DOHH2 (cell line): ENCODE measurements around the gene GAPT.

Experiments
- H3F3A ChIP-seq: fragments of 200-600 bp; sonication (generic), shearing (Covaris generic); 2 replicates; pipeline ENCODE4 v1.6.0; 2016; ENCODE audit warnings: antibody characterized with exemption, mild to moderate bottlenecking; ENCODE audit not compliant: control insufficient read depth, insufficient read depth
- H3K27ac ChIP-seq: fragments of 200-600 bp; sonication (generic); 2 replicates; pipeline ENCODE4 v1.5.1; 2014; ENCODE audit warnings: low read depth, mild to moderate bottlenecking, low read length, moderate library complexity
- H3K27me3 ChIP-seq: fragments of 200-600 bp; sonication (generic); 2 replicates; pipeline ENCODE4 v1.6.1; 2014; ENCODE audit warnings: mild to moderate bottlenecking, low read length, mixed read lengths; ENCODE audit not compliant: control insufficient read depth
- H3K36me3 ChIP-seq: fragments of 200-600 bp; sonication (generic); 2 replicates; pipeline ENCODE4 v1.6.1; 2014; ENCODE audit warnings: mild to moderate bottlenecking, low read length, moderate library complexity, mixed read lengths; ENCODE audit not compliant: control insufficient read depth
- H3K4me1 ChIP-seq: fragments of 200-600 bp; sonication (generic); 2 replicates; pipeline ENCODE4 v1.6.1; 2014; ENCODE audit warnings: mild to moderate bottlenecking, low read length, mixed read lengths; ENCODE audit not compliant: control insufficient read depth
- H3K4me2 ChIP-seq: fragments of 200-600 bp; sonication (generic); 2 replicates; pipeline ENCODE4 v1.6.0; 2014; ENCODE audit warnings: mild to moderate bottlenecking, low read length, moderate library complexity
- H3K4me3 ChIP-seq: fragments of 200-600 bp; sonication (generic); 2 replicates; pipeline ENCODE4 v1.5.1; 2014; ENCODE audit warnings: mild to moderate bottlenecking, low read length, mixed read lengths
- H3K79me2 ChIP-seq: fragments of 200-600 bp; sonication (generic); 2 replicates; pipeline ENCODE4 v1.6.1; 2014; ENCODE audit warnings: mild to moderate bottlenecking, low read length, mixed read lengths; ENCODE audit not compliant: control insufficient read depth
- H3K9me2 ChIP-seq: fragments of 200-600 bp; sonication (generic); replicated peaks from 2 replicates; pipeline ENCODE4 v1.6.1; 2014; ENCODE audit warnings: mild to moderate bottlenecking, low read length, mixed read lengths; ENCODE audit not compliant: control insufficient read depth
- H3K9me3 ChIP-seq: fragments of 200-600 bp; sonication (generic); 2 replicates; pipeline ENCODE4 v1.6.1; 2014; ENCODE audit warnings: antibody characterized with exemption, low read length, mixed read lengths; ENCODE audit not compliant: control insufficient read depth, insufficient read depth
- H4K20me1 ChIP-seq: fragments of 200-600 bp; sonication (generic); 2 replicates; pipeline ENCODE4 v1.6.0; 2014; ENCODE audit warnings: low read depth, mild to moderate bottlenecking, antibody characterized with exemption, low read length, moderate library complexity; ENCODE audit not compliant: control insufficient read depth, insufficient read depth
- EZH2phosphoT487 ChIP-seq: fragments of 200-600 bp; sonication (generic); IDR thresholded peaks from 2 replicates; pipeline ENCODE4 v1.6.1; 2017; ENCODE audit warnings: borderline replicate concordance, mild to moderate bottlenecking, antibody characterized with exemption, low read length, moderate library complexity, mixed read lengths
- TF ChIP-seq, protein P1 (sequence below): fragments of 200-600 bp; sonication (generic); IDR thresholded peaks from one replicate; pipeline ENCODE4 v1.5.1; 2014; ENCODE audit warnings: antibody characterized with exemption, mild to moderate bottlenecking, low read depth, low read length; ENCODE audit not compliant: poor library complexity, severe bottlenecking

GAPT gene

GRCh38 chr5:58447226-58447625 is 44.0 kb upstream of the GAPT start:
- 0 out of 2 replicates have a peak, but pooled peaks cover 2% of the 10 kb centered on the region for H3K9me3 ChIP-seq
- H3K27ac ChIP-seq = no peak overlapping the region
- H3K36me3 ChIP-seq = no peaks in the 10 kb centered on the region
- H3K79me2 ChIP-seq = no peaks in the 10 kb centered on the region
- peaks cover 2% of the 10 kb centered on the region; the same call in 1 of the 2 replicates for H3K27me3 ChIP-seq
- TF ChIP-seq EZH2phosphoT487 = no peak
- TF ChIP-seq, protein P1, sequence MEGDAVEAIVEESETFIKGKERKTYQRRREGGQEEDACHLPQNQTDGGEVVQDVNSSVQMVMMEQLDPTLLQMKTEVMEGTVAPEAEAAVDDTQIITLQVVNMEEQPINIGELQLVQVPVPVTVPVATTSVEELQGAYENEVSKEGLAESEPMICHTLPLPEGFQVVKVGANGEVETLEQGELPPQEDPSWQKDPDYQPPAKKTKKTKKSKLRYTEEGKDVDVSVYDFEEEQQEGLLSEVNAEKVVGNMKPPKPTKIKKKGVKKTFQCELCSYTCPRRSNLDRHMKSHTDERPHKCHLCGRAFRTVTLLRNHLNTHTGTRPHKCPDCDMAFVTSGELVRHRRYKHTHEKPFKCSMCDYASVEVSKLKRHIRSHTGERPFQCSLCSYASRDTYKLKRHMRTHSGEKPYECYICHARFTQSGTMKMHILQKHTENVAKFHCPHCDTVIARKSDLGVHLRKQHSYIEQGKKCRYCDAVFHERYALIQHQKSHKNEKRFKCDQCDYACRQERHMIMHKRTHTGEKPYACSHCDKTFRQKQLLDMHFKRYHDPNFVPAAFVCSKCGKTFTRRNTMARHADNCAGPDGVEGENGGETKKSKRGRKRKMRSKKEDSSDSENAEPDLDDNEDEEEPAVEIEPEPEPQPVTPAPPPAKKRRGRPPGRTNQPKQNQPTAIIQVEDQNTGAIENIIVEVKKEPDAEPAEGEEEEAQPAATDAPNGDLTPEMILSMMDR = no peak
- H3F3A ChIP-seq = no peaks in the 10 kb centered on the region
- H3K4me2 ChIP-seq = no peak overlapping the region
- no peaks in the 10 kb centered on the region for H3K9me2 ChIP-seq
- H3K4me1 ChIP-seq = no peaks in the 10 kb centered on the region
- no peaks in the 10 kb centered on the region for H4K20me1 ChIP-seq
- no peak overlapping the region for H3K4me3 ChIP-seq

GRCh38 chr5:58450018-58450417 is 41.2 kb upstream of the GAPT start:
- TF ChIP-seq, protein P1 = no peak
- no peak overlapping the region for H3K4me3 ChIP-seq
- H4K20me1 ChIP-seq = no peaks in the 10 kb centered on the region
- no peak overlapping the region for H3K27ac ChIP-seq
- 0 out of 2 replicates have a peak, but pooled peaks cover 2% of the 10 kb centered on the region for H3K9me3 ChIP-seq
- no peaks in the 10 kb centered on the region for H3F3A ChIP-seq
- H3K36me3 ChIP-seq = no peaks in the 10 kb centered on the region
- no peaks in the 10 kb centered on the region for H3K4me1 ChIP-seq
- peaks cover 2% of the 10 kb centered on the region; the same call in 1 of the 2 replicates for H3K27me3 ChIP-seq
- H3K4me2 ChIP-seq = no peak overlapping the region
- H3K9me2 ChIP-seq = no peaks in the 10 kb centered on the region
- no peaks in the 10 kb centered on the region for H3K79me2 ChIP-seq

DNA sequence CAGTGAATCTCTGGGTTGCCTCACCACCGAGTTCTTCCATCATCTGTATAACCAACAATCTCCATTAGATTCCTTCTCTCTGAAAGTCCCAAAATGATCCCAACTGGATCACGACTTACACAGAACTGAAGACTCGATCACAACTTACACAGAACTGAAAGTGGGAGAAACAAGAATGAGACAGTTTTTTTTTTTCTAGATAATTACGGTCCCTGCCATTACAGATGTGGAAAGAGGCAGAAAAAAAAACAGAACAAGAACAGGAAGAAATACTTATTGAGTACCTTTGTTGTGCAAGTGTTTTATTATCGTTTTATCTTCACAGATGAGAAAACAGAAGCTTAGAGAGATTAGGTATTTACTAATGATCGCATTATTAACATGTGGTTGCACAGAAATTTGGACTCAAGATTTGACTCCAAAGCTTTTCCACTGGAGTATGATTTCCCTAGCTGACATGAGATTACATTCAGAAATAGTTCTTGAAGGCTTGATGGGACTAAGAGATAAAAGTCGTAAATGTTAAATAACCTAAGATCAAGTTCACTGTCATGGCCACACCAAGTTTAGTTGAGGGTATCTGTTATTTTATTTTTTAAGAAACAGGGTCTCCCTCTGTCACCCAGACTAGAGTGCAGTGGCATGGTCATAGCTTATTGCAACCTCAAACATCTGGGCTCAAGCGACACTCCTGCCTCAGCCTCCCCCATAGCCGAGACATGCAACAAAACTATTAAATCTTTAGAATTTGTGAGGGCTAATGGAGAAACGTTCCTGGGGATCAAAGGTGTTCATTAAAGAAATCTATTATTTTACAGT is 40.2 kb upstream of the GAPT start:
- H3K4me2 ChIP-seq = no peak overlapping the region

More for the DNA sequence above, 40.2 kb upstream of the GAPT start:
- no peaks in the 10 kb centered on the region for H4K20me1 ChIP-seq
- H3K9me3 ChIP-seq = no peaks in the 10 kb centered on the region
- H3K4me3 ChIP-seq = no peak overlapping the region
- H3K27me3 ChIP-seq = peaks cover 2% of the 10 kb centered on the region; the same call in 1 of the 2 replicates
- no peaks in the 10 kb centered on the region for H3K9me2 ChIP-seq
- H3K4me1 ChIP-seq = no peaks in the 10 kb centered on the region
- H3K27ac ChIP-seq = no peak overlapping the region
- TF ChIP-seq EZH2phosphoT487 = no peak
- TF ChIP-seq, protein P1 = no peak
- H3F3A ChIP-seq = no peaks in the 10 kb centered on the region
- H3K36me3 ChIP-seq = no peaks in the 10 kb centered on the region
- H3K79me2 ChIP-seq = no peaks in the 10 kb centered on the region
